Hepatic stellate cell (primary cell): ENCODE results near the gene GRID2.

Source experiments
- DNase-seq: peaks from one replicate; pipeline ENCODE4 v3.0.0; 2011; ENCODE audit warnings: low spot score

The GRID2 gene

GRCh38 chr4:93684571-93684970 is 1380.8 kb downstream of the GRID2 start:
- no peak for DNase-seq

GRCh38 chr4:93687304-93687703 is 1383.5 kb downstream of the GRID2 start:
- DNase-seq, result no peak

- no peak for DNase-seq
Measured at GRCh38 chr4:93688978-93689377, 1385.2 kb downstream of the GRID2 start.

GRCh38 chr4:93693141-93693540 is 1389.4 kb downstream of the GRID2 start:
- DNase-seq, result no peak

GRCh38 chr4:93698686-93699085 is 1394.9 kb downstream of the GRID2 start:
- no peak for DNase-seq

GRCh38 chr4:93700571-93700970 is 1396.8 kb downstream of the GRID2 start:
- DNase-seq, result no peak

GRCh38 chr4:93710101-93710846 is 1406.5 kb downstream of the GRID2 start:
- no peak for DNase-seq

GRCh38 chr4:93710847-93711430 is 1407.2 kb downstream of the GRID2 start:
- no peak for DNase-seq

GRCh38 chr4:93718233-93718632 is 1414.5 kb downstream of the GRID2 start:
- DNase-seq, result no peak

GRCh38 chr4:93719552-93719951 is 1415.8 kb downstream of the GRID2 start:
- DNase-seq, result no peak

GRCh38 chr4:93722446-93722845 is 1418.7 kb downstream of the GRID2 start:
- no peak for DNase-seq

- no peak for DNase-seq
Measured at GRCh38 chr4:93730251-93730650, 1426.5 kb downstream of the GRID2 start.

GRCh38 chr4:93730760-93731159 is 1427.0 kb downstream of the GRID2 start:
- no peak for DNase-seq

- DNase-seq, result peak; percentile 2
Measured at GRCh38 chr4:93731456-93731855, 1427.7 kb downstream of the GRID2 start.

GRCh38 chr4:93732509-93732908 is 1428.7 kb downstream of the GRID2 start:
- DNase-seq, result no peak

- no peak for DNase-seq
Measured at GRCh38 chr4:93740890-93741289, 1437.1 kb downstream of the GRID2 start.

GRCh38 chr4:93743022-93743421 is 1439.3 kb downstream of the GRID2 start:
- no peak for DNase-seq

GRCh38 chr4:93743635-93744034 is 1439.9 kb downstream of the GRID2 start:
- DNase-seq, result no peak

GRCh38 chr4:93744961-93745360 is 1441.2 kb downstream of the GRID2 start:
- DNase-seq, result no peak

- no peak for DNase-seq
Measured at GRCh38 chr4:93746031-93746430, 1442.3 kb downstream of the GRID2 start.

- DNase-seq, result no peak
Measured at GRCh38 chr4:93747220-93747619, 1443.5 kb downstream of the GRID2 start.

GRCh38 chr4:93748373-93749291 is 1444.9 kb downstream of the GRID2 start:
- no peak for DNase-seq

- no peak for DNase-seq
Measured at GRCh38 chr4:93749292-93749761, 1445.6 kb downstream of the GRID2 start.
